ENCODE results near the gene PEBP1.

The PEBP1 gene

DNA sequence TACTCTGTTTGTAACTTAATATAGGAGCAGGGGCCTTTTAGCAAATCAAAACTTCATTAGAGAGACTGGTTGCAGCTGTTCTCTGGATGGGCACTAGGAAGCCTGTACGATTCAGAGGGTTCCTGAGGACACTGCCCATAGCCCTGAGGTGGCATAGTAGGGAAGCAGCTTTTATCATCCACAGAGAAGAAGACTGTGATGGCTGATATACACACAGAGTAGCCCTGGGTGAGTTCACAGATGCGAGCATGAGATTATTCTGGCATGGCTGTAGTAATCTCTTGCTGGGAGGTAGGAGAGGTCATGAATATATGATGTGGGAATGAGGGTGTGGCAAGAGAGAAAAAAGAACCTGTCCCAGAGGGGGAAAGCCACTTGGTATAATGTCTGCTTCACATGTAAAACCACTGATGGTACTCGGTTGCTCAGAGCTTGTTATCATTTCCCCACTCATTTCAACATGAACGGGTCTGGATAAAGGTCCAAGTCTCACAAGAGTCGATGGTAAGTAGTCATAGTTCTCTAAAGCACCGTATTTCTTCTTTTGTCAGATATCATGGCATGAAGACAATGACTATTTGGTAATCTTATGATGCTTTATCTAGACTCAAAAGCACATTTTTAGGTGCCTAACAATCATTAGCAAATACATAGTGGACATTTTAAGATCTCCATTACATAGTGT is 52.0 kb downstream of the PEBP1 start:
- H3K4me3 ChIP-seq (ENCODE audit: insufficient read depth, low read length, poor library complexity, severe bottlenecking) = no peak overlapping the region
- no peak overlapping the region for H3K27ac ChIP-seq (ENCODE audit: low read depth, low read length)

DNA sequence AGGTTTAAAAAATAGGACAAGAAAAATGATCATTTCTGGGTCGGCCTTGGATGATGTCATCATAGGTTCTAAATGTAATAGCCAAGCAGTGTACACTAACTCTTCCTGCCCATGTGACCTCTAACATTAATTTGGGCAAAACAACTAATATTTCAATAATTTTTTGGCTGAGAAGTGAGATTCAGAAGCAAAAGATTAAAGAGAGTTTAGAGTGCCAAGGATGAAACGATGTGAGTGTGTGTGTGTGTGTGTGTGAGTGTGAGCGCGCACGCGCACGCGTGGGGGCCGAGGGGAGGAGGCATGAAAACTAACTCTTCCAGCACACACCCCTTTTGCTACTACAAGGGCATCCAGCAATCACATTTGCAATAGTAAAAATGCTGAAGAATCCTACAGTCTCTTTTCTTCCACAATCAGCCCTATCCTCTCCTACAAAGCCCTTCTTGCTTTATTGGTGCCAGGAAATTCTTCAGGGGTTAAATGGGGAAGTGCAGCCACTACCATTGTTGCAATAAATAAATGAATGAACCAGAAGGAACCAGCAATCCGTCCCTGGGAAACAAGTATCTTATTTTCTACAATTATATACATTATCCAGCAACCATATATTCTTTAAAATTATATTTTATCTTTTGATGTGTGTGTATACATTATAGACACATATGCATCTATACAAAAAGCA is 52.9 kb downstream of the PEBP1 start:
- Histone ChIP-seq H3K36me3 (ENCODE audit: low read length) (peaks cover 4% of the 10 kb centered on the region; the same call in 1 of the 2 replicates), H3K9me2 (replicated peaks; ENCODE audit: insufficient read depth, low read length) (no peaks in the 10 kb centered on the region), H3K27me3 (ENCODE audit: low read length) (no peaks in the 10 kb centered on the region), H3K27ac (ENCODE audit: low read depth, low read length) (no peak overlapping the region), H3F3A (ENCODE audit: insufficient read depth) (peaks cover 12% of the 10 kb centered on the region), H3K9ac (ENCODE audit: low read length) (no peak overlapping the region), H3K4me2 (ENCODE audit: low read depth, low read length, poor library complexity, severe bottlenecking) (no peak overlapping the region), H4K20me1 (ENCODE audit: low read depth, low read length) (no peaks in the 10 kb centered on the region), H3K9me3 (ENCODE audit: insufficient read depth, low read length) (no peaks in the 10 kb centered on the region), H3K4me3 (ENCODE audit: insufficient read depth, low read length, poor library complexity, severe bottlenecking) (no peak overlapping the region), H3K79me2 (ENCODE audit: insufficient read depth, low read length) (no peaks in the 10 kb centered on the region), H2AFZ (ENCODE audit: low read depth, low read length, severe bottlenecking) (no peak overlapping the region)
- TF ChIP-seq EZH2phosphoT487 (conservative IDR thresholded peaks at IDR 0.05; ENCODE audit: low read length) = no peak
- TF ChIP-seq, protein P1, sequence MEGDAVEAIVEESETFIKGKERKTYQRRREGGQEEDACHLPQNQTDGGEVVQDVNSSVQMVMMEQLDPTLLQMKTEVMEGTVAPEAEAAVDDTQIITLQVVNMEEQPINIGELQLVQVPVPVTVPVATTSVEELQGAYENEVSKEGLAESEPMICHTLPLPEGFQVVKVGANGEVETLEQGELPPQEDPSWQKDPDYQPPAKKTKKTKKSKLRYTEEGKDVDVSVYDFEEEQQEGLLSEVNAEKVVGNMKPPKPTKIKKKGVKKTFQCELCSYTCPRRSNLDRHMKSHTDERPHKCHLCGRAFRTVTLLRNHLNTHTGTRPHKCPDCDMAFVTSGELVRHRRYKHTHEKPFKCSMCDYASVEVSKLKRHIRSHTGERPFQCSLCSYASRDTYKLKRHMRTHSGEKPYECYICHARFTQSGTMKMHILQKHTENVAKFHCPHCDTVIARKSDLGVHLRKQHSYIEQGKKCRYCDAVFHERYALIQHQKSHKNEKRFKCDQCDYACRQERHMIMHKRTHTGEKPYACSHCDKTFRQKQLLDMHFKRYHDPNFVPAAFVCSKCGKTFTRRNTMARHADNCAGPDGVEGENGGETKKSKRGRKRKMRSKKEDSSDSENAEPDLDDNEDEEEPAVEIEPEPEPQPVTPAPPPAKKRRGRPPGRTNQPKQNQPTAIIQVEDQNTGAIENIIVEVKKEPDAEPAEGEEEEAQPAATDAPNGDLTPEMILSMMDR (IDR thresholded peaks at IDR 0.05; ENCODE audit: insufficient read depth, low read length, poor library complexity, severe bottlenecking) = no peak

More for the DNA sequence above, 52.0 kb downstream of the PEBP1 start:
- TF ChIP-seq, protein P1 (IDR thresholded peaks at IDR 0.05; ENCODE audit: insufficient read depth, low read length, poor library complexity, severe bottlenecking) = no peak
- no peak for TF ChIP-seq EZH2phosphoT487 (conservative IDR thresholded peaks at IDR 0.05; ENCODE audit: low read length)
- no peaks in the 10 kb centered on the region for H3K9me3 ChIP-seq (ENCODE audit: insufficient read depth, low read length)
- H3K4me2 ChIP-seq (ENCODE audit: low read depth, low read length, poor library complexity, severe bottlenecking) = no peak overlapping the region
- no peaks in the 10 kb centered on the region for H3K27me3 ChIP-seq (ENCODE audit: low read length)
- H3K36me3 ChIP-seq (ENCODE audit: low read length) = peaks cover 4% of the 10 kb centered on the region; the same call in 1 of the 2 replicates
- H3K9ac ChIP-seq (ENCODE audit: low read length) = no peak overlapping the region
- peaks cover 21% of the 10 kb centered on the region for H3F3A ChIP-seq (ENCODE audit: insufficient read depth)
- H4K20me1 ChIP-seq (ENCODE audit: low read depth, low read length) = no peaks in the 10 kb centered on the region
- H3K79me2 ChIP-seq (ENCODE audit: insufficient read depth, low read length) = no peaks in the 10 kb centered on the region
- H2AFZ ChIP-seq (ENCODE audit: low read depth, low read length, severe bottlenecking) = no peak overlapping the region
- H3K9me2 ChIP-seq (replicated peaks; ENCODE audit: insufficient read depth, low read length) = no peaks in the 10 kb centered on the region

DNA sequence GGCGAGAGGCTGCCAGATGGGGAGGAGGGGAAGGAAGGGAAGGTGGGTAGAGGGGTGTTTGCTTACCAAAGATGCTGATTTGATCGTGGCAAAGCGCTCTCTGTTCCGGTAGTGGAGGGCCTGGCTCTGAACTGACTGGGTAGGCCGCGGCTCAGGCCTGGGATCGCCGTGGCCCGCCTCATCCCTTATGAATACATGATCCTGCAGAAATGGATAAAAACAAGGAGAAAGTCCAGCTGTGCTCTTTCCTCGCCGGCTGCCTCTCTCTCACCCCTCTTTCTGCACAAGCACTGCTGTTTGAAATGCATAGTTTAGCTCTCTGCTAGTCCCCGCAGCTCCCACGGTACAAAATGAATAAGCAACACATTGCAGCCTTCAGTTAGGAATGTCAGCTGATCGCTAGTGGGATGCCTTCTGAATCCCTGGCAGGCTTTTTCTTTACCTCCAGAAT is 53.8 kb downstream of the PEBP1 start:
- Histone ChIP-seq H3K9me2 (replicated peaks; ENCODE audit: insufficient read depth, low read length) (no peaks in the 10 kb centered on the region), H3F3A (ENCODE audit: insufficient read depth) (0 out of 2 replicates have a peak, but pooled peaks cover 3% of the 10 kb centered on the region), H3K4me3 (ENCODE audit: insufficient read depth, low read length, poor library complexity, severe bottlenecking) (no peak overlapping the region), H3K36me3 (ENCODE audit: low read length) (peaks cover 4% of the 10 kb centered on the region; the same call in 1 of the 2 replicates), H3K27ac (ENCODE audit: low read depth, low read length) (no peak overlapping the region), H3K9ac (ENCODE audit: low read length) (no peak overlapping the region), H4K20me1 (ENCODE audit: low read depth, low read length) (no peaks in the 10 kb centered on the region), H3K27me3 (ENCODE audit: low read length) (no peaks in the 10 kb centered on the region), H3K4me2 (ENCODE audit: low read depth, low read length, poor library complexity, severe bottlenecking) (no peak overlapping the region), H3K9me3 (ENCODE audit: insufficient read depth, low read length) (no peaks in the 10 kb centered on the region), H3K79me2 (ENCODE audit: insufficient read depth, low read length) (no peaks in the 10 kb centered on the region), H2AFZ (ENCODE audit: low read depth, low read length, severe bottlenecking) (no peak overlapping the region)
- TF ChIP-seq, protein P1 (IDR thresholded peaks at IDR 0.05; ENCODE audit: insufficient read depth, low read length, poor library complexity, severe bottlenecking) = no peak
- TF ChIP-seq EZH2phosphoT487 (conservative IDR thresholded peaks at IDR 0.05; ENCODE audit: low read length) = no peak

All from SU-DHL-6 (cell line).